HG03575 (cell line): ENCODE results near the gene RASAL2.
"Not testable (repeated sequence)": the region's sequence is repeated elsewhere in the genome, so short reads cannot be mapped to it uniquely, and the experiment has no call there.

Experiments
- ATAC-seq: cut with Tn5 transposase; IDR thresholded peaks from one replicate; pipeline ENCODE4 v1.9.1; 2021; ENCODE audit not compliant: unreplicated experiment, insufficient number of reproducible peaks, low FRiP score; ENCODE audit errors: extremely low read depth

The RASAL2 gene

DNA sequence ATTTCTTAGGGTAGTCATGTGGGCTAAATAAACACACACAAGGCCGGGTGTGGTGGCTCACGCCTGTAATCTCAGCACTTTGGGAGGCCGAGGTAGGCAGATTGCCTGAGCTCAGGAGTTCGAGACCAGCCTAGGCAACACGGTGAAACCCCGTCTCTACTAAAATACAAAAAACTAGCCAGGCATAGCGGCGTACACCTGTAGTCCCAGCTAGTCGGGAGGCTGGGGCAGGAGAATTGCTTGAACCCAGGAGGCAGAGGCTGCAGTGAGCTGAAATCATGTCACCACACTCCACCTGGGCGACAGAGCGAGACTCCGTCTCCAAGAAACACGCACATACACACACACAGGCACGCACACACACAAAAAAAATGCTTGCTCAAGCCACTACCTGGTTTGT is 409.4 kb downstream of the RASAL2 start:
- ATAC-seq: not testable (repeated sequence)

DNA sequence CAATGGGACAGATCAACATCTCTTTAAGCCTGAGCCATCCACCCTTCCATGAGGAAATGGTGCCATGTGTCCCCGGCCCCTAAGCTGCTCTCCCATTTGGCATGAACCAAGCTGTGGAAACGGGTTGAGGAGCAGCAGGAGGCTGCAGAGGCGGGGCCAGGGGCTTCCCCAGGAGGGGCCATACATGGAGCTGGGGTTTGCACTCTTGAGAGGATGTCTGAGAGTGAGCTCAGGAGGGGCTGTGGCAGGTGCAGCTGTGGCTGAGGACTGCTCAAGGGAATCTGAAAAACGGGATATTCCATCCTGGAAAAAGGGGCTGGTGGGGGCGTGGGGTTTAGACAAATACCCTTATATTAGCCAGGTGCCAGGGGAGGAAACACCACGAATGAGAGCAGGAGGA is 409.9 kb downstream of the RASAL2 start:
- no peak for ATAC-seq

DNA sequence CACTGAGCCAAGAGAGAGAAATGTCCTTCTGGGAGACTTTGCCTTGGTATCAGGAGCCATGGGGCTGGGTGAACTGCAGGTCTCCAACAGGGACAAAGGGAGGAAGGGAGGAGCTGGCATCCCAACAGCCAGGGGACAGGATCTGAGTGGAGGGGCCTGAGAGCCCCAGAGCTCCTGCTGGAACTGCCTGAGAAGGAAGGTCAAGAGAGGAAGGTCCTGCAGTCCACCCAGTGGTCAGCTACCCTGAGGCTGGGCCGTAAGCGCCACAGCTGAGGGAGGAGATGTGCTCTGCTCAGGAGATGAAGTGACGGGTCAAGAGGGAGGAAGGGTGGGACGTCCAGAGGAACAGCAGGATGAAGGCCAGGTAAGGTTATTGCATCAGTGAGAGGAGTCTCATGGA is 410.4 kb downstream of the RASAL2 start:
- no peak for ATAC-seq

DNA sequence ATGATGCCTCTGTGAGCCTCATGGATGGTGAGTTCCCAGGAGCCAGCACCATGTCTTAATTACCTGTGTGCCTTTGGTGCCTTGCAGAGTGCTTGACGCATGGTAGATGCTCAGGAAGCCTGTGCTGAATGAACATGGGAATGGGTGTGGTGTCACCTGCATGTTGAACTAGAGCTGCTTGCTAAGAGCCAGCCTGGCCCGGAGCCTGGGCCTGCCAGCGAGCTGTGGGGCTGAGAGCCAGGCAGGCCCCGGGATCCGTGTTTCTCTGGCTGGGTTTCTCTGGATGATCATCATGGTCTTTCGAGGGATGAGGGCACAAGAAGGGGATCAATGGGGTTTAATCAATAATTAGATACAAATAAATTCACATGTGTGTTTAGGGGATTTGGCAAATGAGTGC is 412.3 kb downstream of the RASAL2 start:
- ATAC-seq: no peak

DNA sequence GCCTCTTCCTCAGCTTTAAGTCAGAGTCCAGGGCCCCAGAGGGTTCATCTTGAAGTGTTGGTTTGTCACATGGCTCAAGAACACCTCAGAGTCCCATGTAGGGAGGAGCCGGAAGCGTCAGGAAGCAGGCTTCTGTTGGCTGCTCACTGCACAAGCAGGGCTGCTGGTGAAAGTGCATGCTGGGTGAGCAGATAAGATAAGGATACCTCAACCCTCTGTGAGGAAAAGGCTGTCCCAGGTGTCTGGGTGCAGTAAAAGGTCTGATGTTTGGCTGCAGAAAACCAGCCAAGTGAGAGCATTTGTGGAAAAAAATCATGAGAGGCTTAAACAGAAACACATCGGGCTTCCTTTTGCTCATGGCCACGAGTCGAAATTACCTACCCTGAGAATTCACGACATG is 412.8 kb downstream of the RASAL2 start:
- no peak for ATAC-seq

DNA sequence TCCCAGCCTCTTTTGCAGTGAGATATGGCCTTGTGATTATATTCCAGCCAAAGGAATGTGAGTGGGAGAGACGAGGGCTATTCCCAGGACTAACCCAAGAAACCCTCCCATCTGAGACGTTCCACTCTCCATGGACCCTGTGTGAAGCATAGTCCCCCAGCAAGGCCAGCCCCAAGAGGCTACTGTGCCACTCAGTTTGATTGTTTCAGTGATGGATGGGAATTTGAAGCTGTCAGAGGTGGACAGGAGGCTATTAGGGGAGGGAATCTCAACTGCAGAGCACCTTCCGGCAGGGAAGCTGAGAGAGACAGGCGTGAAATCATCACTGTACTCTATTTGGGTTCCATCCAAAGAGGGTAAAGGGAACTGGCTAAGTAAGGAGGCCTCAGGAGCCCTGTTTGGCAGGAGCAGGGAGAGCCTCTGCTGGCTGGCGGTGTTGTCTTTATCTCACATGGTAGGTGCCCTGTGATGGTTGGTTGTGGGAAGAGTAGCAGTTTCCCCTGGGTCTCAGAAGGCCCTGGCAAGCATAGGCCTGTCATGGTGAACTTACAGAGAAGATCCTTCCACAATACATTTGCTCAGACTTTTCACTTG is 415.6 kb downstream of the RASAL2 start:
- no peak for ATAC-seq

DNA sequence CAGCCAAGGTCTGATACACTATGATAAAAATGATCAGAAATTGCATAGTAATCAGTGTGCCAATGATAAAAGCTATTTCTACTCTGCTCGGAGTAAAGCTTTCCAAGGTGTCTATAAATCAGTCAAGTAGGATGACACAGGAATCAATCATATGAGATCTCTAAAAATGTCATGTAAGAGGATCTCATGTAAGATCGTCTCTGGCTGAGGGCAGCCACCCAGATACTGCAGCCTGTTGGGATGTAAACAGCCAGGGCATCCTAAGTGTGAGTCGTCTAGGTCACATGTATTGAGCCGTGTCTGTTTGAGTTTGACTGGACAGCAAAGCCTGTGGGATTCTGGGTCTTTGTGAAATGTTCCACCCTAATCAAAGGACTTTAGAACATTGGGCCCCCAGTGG is 416.3 kb downstream of the RASAL2 start:
- no peak for ATAC-seq

DNA sequence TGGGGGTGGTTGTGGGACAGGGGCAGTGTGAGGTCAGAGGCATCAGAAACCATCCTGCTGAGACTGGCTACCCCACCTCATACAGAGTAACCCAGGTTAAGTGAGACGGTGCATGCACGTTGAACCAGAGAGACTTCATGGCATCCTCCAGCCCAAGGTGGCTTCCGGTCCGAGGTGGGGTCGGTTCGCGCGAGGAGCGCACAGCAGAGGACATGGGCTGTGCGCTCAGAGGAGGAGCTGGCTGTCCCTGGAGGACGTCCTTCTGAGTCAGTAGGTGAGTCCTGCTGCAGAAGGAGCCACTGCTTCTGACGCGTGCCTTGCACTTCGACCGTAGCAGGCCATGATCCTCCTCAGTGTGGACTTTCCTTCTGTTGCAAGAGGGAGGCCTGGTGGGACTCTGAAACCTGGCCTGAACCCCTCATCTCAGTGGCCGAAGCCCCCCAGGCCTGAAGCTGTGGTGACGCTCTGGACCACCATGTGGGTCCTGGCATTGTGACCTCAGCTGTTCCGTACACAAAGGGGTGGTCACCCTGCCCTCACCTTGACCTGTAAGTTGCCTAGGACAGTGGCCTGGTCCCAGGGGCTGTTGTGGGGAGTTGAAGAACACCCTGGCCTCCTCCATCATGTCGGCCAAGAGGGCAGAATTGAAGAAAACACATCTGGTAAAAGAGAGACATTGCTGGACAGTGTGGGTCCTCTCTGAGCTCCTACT is 418.8 kb downstream of the RASAL2 start, which contains the start of gene TEX35:
Gene TEX35 (plus strand): TSS at position 544 of the 712 bp plus-strand sequence. CDS start 80 bp downstream, at position 624.
- no peak for ATAC-seq

DNA sequence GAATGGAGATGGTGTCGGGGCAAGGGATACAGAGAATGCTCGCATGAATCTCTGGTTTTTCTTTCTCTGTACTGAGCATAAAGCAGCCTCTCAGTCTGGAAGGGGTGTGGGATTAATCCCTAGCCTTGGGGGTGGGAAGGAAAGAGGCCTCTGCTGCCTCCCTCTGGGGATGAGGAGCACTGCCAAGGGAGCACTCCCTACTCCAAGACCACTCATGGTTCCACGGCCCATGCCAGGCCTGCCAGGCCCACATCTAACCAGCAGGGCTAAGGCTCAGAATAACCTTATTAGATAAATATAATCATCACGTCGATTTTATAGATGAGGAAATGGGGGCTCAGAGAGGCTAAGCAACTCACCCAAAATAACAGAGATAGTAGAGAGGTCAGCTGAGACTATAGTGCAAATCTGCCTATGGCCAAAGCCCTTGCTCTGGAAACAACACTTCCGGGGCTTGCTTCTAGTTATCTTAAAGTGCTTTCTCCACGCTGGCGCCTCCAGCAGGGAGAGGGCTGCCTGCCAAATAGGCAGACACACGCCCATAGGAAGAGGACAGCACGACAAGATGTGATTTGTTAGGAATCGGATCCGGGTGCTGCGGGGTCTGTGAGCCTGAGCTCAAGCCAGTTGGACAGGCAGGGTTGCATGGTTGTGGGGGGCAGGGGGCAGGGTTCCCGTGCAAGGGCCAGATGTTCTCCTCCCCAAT is 419.5 kb downstream of the RASAL2 start:
- ATAC-seq: no peak

DNA sequence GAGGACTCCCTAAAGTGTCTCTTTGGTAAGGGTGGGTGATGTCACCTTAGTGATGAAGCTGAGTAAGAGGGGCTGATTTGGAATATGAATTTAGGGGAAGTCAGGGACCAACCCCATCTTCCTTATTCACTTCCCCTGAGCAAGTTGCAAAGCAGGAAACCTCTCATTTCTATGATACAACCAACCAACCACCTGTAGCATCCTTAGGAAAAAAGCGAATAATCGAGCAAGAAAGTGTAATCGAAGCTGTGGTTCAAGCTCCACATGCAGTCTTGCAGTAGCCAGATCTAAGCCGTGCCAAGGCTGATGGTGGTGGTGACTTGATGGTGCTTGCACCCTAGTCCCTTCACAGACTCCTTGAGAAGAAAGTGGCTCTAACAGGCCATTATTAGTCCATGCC is 422.2 kb downstream of the RASAL2 start:
- no peak for ATAC-seq

DNA sequence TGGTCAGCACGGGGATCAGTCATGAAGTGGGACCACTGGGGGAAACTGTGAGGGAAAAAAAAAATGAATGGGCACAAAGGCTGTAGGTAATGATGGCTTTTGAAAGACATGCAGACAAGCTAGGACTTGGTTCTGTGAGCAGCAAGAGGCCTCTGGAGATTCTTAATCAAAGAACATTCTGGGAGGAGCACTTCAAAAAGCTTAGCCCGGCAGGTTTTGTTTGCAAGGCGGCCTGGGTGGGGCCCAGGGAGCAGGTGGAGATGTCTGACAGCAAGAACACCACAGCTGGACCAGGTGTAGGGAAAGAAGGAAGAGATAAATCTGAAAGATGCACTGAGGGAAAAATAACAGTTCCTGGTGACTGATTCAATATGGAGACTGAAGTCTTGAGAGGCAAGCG is 425.0 kb downstream of the RASAL2 start:
- no peak for ATAC-seq

DNA sequence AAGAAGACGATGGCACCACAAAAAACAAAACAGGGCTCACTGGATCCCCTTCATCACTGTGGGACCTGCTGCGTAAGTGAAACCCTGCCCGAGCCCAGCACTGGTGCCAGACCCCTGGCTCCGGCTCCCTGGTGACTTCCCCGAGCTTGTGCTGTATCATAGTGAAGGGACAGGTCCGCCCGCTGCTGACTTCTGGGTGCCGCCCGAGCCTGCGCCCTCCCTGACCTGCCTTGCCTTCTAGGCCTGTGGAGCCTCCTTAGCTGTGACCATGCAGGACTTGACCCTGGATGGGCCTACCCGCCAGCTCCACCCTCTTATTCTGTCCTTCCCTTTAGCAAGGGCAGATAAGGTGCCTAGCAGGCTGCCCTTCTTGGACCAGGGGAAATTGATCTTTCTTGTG is 426.9 kb downstream of the RASAL2 start:
- no peak for ATAC-seq

DNA sequence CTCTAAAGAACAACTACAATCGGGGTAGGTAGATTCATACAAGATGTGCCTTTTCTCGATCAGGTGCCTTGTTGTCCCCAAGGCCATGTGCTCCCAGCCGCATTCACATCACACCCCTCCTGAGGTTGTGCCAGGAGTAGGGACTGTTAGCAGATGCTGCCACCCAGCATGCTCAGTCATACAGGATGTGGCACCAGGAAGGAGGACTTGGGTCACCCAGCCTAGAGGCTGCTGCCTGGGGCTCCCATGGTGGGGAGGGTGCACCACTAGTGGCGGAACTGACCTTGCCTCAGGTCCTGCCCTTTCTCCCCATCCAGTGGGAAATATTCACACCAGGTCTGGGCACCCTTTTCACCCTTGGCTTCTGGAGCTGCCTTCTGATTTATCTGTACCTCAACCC is 427.3 kb downstream of the RASAL2 start:
- ATAC-seq: no peak

DNA sequence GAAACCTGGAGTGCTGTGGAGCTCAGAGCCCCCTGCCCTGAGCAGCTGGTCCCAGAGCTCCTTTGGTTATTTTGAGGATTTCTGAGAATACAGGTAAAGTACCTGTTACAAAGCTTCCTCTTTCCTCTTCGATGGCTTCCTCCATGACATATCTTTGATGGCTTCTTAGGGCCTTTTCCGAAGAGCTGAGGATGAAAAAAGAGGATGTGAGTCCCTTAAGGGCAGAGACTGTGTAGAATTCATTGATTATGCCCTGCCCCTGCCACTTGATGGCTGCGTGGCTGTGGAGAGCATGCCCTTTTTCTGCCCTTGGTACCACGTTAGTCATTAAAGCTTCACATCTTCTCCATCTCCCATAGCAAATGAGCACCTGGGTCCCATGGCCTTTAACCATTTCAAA is 433.2 kb downstream of the RASAL2 start:
- ATAC-seq: no peak

DNA sequence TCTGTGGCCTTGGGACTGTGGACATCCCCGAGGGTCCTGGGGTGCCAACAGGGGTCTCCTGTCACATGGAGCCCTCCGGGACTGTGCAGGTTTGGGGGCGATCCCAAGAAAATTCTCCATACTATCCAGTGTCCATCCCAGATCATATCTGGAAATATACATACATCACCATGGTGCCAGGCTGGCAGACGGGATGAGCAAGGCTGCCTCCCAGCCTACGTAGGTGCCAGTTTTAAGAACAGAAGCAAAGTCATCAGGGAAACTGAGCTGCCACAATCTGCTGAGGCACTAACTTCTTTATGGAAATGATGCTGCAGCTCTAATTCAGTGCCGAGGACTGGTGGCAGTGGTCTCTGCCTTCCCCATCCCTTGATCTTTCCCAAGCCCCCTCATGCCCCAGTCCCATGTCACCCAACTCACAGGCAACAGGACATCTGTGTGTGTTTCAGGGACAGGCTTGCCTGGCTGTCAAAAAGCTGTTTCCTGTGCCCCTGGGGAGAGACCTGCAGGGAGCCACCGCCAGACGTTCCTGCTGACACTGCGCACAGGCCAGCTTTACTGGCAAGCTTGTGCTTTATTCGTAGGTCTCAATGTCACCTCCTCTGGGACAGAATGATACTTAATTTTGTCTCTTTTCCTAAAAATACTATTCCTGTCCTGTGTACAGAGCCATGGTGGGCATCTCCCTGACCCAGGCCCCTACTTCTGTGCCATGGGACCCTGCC is 434.5 kb downstream of the RASAL2 start:
- ATAC-seq: no peak

DNA sequence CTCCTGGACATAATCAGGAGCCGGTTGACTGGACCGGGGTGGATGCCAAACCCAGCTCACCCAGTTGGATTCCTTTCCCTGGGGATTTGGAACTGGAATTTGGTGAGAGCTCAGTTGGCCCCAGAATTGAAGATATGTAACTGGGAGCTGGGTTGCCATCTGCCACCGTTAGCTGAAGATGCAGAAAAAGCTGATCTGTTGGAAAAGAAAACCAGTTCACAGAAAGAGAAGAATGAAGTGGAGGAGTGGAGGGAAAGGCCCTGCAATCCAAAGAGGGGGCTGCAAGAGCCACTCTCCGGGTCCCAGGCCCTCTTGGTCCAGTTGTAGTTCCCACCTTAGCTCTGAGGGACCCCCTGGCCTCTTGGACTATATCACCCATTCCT is 435.0 kb downstream of the RASAL2 start:
- no peak for ATAC-seq

DNA sequence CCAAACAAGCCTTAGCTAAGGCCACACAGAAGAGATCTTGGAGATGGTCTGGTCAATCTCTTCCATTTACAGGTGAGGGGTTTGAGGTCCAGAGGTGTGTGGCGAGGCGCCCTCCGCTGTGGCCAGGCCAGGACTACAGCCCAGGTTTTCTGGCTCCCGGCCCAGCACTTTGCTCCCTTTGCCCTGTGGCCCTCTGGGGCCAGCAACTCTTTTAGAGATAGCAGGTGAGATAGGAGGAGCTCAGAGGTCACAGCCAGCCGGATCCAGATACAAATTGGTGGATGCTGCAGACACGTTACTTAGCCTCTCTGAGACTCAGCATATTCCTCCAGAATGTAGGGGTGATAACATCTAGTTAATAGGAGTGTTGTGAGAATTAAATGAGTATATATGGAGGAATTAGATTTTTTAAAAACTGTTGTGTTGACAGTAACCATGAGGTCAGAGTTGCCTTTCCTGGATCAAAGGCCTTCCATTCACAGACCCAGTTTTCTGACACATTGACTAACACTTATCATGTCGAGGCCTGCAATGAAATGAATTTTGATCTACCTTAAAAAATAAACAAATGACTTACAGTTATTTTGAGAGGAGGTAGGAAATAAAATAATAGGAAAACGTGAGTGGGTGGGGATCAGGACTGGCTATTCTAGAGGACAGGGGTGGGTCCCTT is 435.6 kb downstream of the RASAL2 start:
- ATAC-seq: no peak

DNA sequence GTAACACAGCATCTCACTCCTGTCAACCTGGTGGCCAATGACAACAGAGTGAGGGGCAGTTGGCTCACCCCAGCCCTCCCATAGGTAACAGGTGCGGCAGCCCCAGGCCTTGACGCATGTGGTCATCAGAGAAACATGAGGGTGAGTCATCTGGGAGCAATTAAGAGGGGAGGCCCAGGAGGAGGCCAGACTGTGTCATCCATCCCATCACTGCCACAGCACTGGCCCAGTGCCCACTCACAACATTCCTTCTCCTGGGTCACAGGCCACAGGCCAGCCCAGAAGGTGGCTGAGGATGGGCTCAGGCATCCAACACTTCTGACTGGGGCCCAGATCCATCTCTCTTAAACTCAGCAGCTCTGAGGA is 436.1 kb downstream of the RASAL2 start:
- ATAC-seq: no peak

DNA sequence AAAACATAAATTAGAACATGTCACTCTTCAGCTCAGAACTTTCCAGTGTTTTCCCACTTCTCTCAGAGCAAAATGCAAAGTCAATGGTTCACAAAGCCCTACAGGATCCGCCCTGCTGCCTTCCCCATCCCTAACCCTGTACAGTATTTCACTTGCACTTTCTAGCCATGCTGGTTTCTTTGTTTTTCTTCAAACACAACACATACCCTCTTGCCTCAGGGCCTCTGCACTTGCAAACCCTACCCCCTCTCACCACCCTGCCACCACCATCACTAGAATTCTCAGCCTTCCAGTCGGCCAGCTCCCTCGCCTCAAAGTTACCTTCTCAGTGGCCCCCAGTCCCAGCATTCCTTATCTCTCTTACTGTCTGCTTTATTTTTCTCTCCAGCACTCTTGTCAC is 436.6 kb downstream of the RASAL2 start:
- ATAC-seq: no peak
